GM19468 (cell line): Measurements from ENCODE around the gene KCTD11.
A peak's percentile ranks its signal among the peaks of the same experiment; 100 is the strongest.

Source experiments
- ATAC-seq: cut with Tn5 transposase; IDR thresholded peaks from one replicate; pipeline ENCODE4 v1.9.1; 2021; ENCODE audit warnings: mild to moderate bottlenecking, moderate library complexity, moderate number of reproducible peaks; ENCODE audit not compliant: unreplicated experiment; ENCODE audit errors: extremely low read depth

Gene KCTD11

DNA sequence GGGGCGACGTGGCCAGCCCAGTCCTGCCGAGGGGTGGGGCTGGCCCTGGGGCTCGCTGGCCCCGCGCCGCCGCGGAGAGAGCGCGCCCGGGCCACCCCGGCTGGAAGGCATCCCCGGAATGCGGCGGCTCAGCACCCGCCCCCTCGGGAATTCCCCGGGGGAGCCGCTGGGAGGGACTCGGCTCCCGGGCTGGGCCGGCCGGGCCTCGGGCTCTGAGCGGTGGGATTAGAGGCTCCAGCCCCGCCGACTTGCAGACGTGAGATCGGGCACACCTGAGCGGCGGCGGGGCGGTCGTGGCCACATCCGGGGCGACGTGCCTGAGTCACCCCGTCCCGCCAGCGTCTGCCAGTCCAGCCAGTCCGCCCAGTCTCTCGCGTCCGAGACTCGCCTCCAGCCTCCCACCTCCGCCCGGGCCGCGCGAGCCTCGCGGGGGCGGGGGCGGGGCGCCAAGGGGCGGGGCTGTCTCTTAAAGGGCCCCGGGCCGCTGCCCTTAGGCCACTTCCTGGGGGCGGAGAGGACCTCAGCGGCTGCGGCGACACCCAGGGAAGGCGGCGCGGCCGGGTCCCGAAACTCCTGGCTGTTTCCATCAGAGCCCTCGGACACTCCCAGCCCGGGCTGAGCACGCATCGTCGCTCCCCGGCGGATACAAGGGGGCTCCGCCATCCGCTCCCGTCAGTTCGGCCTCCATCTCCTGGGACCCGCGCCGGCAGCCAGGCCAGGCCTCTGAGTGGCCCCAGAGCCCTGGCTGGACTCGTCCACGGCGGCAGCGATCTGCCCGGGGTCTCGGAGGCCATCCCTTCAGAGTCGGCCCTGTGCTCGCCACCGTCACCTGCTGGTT lies at the start of gene KCTD11:
TSS of gene KCTD11 (plus strand) at position 498 of the 838 bp plus-strand sequence.
- ATAC-seq: peak; percentile 21

DNA sequence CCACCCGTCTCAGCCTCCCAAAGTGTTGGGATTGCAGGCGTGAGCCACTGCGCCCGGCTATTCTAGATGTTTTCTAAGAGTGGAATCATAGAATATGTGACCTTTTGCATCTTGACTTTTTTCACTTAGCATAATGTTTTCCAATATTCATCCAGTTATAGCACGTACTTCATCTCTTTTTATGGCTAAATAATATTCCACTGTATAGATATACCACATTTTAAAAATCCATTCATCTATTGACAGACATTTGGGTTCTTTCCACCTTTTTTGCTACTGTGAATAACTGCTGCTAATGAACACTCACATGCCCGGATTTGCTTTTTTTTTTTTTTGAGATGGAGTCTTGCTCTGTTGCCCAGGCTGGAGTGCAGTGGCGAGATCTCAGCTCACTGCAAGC lies 47.8 kb upstream of the KCTD11 start:
- ATAC-seq: no peak

DNA sequence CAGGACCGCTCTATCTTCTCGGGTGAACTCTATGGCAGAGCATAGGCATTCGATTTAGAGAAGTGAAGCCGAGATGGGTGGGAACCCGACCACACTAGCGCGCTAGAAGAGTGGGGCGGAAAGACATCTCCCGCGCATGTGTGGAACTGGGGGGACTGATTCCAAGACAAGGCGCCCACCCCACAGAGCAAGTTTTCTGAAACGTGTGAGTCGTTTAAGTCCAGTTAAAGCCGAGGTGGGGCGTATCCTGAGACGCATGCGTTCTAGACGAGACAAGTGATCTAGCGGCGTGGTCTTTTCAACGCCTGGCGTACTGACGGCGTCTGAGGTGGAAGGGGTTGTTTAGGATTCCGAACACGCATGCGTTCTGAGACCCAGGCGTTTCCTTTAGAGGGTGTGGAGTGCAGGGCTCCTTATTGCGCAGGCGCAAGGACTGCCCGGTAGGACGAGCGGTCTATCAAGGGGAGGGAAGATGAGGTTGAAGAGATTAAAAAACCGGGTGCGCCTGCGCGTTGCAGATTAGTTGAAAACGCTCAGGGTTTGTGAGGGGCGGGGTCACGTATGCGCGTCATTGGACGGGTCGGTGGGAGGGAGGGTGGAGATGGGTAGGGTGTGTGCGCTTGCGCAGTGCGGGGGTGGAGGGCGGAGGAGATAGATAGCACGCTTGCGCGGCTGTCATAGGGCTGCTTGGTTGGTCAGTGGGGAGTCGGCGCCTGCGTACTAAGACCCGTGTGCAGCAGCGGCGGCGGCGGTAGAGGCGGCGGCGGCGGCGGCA lies 44.9 kb upstream of the KCTD11 start, which contains the start of gene EIF5A:
TSS of gene EIF5A (plus strand) at position 718 of the 775 bp plus-strand sequence. CDS start 2,008 bp downstream, outside the sequence.
- peak; percentile 54 for ATAC-seq

DNA sequence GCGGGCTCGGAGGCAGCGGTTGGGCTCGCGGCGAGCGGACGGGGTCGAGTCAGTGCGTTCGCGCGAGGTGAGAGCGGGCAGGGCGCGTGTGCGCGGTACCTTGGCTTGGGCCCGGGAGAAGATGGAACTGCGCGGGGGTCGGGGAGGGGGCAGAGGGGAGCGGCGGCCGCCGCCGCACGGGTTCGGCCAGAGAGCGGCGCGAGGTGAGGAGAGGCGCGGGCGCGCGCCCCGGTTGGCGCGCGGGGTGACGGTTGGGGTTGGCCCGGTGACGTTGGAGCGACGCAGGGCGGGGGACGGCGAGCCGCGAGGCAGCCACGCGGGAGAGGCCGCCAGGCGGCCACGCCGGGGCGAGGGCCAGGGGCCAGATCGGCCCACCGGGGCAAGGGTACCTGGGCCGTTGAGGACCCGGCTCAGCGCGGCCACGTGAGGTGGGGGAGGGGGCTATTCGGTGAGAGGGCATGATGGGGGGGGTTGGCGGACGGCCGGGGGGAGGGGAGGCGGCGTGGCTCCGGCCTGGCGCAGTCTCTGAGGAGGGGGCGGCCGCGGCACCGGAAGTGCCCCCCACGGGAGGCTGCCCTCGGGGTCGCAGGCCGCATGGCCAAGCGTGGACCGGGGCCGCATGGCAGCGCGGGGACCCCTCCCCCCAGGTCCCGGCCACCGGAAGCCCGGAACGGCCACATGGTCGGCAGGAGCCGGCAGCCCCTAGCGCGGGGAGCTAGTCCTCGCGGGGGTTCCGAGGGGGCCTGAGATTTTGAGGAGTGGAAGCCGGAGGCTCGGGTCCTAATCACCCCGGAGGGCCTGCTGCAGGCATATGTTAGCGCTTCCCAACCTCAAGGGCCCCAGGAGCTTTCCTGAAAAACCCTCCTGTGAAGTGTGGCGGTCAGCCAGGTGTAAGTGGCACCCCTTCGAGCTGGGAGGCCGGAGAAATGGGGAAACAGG lies 44.0 kb upstream of the KCTD11 start:
- ATAC-seq: no peak

DNA sequence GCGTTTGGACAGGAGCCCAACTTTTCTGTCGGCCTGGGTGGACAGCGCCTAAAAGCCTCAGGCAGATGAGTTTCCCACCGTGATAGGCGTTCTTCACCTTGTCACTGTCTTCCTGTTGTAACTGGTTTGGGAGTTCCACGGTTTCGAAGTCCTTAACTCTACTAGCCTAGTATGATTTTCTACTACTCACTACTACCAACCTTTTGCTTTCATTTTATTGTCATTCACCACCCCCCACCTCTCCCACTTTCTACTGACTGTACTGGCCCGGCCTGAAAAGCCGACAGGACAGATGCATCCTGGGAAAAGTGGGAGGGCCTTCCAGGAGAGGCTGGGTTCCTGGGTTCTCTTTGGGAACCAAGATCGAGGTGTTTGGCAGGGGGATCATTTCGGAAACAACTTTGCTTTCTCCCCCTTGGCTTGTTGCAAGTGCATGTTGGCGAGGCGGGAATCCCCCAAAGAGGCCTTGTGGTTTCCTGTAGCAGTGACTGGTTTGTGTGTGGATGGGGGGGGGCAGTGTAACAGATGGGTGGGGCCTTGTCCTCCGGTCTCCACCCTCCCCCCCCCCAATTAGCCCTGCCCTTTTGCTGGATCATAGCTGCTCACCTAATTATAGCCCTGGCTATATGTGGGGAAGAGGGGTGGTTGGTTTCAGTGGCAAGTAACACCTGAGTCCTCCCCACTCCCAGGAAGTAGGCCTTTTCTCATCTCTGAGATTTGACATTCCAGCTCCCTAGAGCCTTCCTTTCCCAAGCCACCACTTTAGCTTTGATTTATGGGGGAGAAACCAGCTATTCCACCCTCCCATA lies 43.1 kb upstream of the KCTD11 start:
- no peak for ATAC-seq

DNA sequence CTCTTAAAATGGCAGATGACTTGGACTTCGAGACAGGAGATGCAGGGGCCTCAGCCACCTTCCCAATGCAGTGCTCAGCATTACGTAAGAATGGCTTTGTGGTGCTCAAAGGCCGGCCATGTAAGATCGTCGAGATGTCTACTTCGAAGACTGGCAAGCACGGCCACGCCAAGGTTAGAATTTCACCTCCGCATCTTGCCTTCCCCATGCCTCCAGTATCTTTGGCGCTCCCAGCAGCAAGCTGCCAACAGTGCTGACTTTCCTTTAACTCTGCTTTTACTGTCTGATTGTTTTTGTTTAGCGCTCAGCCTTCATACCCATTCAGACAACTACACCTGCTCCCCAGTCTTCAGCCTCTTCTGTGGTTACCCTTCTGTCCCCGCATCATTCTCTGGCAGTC lies 42.3 kb upstream of the KCTD11 start:
- no peak for ATAC-seq

DNA sequence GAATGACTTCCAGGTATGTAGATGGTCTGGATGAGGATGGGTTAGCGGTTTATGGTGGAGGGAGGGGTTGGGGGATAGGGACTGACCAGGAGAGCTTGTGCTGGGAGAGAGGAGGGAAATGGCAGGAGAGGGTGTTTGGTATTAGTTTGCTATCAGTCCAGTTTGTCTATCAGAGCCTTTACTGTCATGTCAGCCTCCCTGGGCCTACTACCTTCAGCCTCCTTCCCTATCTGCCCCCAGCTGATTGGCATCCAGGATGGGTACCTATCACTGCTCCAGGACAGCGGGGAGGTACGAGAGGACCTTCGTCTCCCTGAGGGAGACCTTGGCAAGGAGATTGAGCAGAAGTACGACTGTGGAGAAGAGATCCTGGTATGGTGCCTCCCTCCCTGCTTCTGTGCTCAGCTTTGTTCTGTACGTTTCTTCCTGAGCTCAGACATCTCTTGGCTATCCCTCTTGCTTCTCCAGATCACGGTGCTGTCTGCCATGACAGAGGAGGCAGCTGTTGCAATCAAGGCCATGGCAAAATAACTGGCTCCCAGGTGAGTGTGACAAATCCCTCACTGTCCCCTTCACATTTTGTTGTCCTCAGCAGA lies 40.8 kb upstream of the KCTD11 start:
- no peak for ATAC-seq

DNA sequence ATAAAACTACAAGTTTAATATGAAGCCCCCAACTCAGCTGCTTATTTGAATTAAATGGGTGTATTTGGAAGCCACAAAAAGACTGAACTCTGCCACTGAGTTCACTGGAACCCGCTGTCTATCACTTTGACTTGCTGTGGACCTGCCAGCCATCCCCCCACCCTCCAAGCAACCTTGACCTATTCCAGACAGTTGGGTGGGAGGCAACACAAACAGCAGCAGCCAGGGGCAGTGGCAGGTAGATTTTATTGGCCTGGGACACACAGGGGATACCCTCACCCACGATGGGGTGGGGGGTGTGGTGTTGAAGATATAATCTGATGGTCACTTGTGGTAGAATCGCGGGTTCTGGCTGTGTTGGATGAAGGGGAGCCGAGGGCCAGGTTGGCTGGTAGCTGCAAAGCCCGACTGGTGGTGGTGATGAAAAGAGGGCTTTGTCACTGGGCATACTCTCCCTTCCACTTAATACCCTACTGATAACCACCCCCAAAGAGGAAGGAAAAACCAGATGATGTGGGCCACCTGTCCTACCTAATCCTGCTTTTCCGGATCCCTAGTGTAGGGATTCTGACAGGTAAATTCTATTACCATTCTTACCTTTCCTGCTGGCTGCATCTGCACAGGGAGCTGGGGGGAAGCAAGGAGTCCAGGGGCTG lies 39.4 kb upstream of the KCTD11 start:
- ATAC-seq: no peak

DNA sequence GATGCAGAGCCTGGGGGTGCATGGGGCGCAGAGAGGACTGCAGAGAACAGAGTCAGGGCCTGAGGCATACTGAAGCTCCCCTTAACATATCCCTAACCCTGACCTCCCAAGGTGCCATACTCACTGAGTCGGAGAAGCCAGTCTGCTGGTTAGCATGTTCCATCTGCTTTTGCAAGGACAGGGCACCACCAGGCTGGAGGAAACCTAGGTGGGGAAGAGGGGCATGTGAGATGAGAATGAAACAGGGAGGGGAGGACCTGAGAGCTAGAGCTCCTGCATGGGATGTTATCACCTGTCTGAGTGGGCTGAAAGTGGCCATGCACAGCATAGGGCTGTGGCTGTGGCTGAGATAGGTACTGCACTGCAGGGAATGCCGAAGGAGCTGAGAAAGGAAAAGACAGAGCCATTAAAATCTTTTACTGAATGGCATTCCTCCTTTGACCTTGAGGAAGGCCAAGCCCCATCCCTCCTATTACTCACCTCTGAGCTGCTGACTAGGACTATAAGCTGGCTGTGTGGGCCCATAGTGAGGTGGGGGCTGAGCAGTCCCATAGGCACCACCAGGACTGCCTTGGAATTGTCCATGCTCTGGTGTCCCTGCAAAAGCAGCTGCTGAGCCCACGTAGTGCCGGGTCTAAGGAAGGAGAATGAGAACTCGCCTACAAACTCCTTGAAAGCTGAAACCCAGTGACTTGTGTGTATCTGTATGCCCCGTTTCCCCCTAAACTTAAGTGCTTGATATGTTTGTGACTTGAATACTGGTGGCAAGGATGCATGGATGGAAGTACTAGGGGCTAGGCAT lies 38.7 kb upstream of the KCTD11 start:
- no peak for ATAC-seq

DNA sequence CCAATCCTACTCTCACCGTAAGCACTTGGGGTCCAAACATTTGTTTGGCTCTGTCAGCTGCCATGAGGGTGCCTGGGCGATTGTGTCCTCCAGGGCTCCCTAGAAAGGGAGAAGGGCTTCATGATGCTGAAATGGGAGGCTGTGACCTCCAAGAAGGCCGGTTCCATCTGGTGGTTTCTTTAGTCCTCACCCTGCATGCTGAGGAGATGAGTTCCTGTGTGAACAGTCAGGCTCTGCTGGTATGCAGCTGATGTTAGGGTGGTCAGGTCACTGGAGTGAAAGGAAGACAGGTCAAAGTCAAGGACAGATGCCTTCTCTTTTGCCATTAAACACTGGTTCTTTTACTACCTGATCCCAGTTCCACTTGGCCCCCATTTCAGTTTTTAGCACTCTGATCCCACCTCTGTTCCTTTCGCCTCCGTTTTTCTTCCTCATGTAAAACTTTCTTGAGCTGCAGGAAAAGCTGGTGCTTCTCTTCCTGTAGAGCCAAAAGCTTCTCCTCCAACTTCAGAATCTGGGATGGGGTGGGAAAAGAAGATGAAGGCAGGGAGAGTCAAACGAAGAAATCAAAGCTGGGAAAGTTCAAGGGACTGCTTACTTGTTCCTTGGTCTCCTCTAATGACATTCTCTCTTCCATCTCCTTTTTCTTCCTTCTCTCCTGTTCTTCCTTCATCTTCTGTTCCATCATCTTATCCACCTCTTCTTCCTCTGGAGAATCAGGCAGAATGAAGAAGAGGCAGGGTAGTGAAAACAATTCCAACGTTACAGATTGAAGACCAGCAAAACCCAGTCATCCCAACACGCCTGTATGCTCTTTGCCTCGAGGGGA lies 37.9 kb upstream of the KCTD11 start:
- no peak for ATAC-seq

DNA sequence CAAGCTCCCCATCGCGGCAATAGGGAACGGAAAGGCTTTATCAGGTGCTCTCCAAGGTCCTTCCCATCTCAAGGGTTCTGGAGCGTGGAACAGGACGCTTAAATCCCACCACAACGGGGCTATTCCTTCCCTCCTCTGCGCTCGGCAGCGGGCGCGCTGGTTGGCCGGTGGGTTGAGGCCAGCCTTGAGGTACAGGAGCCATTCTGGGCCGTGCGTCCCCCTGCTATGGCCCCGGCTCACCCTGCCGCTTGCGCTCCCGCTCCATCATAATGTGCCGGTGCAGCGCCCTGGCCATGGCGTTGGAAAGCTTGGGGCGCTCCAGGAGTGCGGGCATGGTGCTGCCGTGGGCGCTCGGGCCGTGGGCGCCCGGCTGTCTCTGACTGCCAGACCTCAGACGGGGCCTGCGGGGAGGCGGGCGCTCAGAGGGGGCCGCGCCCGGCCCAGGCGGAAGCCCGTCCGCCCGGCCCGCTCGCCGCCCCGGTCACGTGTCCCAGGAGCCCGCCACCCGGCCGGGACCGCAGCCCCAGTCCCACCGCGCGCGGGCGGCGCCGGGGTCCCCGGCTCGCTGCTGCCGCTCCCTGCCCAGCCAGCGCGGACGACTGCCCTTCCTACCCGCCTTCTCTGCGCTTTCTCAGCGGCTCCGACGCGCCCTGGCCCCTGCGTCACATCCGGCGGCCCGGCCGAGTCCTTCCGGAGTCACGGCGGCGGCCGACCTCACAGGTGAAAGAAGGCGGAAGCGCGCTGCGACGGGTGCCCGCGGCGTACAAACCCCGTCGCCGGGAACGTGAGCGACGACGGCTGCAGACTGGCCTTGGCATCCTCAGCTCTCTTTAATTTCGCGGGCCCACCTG lies 37.0 kb upstream of the KCTD11 start, which contains the start of gene GPS2:
TSS of gene GPS2 (minus strand) at position 642 of the 851 bp plus-strand sequence. CDS start at position 334, 308 bp downstream.
- no peak for ATAC-seq

DNA sequence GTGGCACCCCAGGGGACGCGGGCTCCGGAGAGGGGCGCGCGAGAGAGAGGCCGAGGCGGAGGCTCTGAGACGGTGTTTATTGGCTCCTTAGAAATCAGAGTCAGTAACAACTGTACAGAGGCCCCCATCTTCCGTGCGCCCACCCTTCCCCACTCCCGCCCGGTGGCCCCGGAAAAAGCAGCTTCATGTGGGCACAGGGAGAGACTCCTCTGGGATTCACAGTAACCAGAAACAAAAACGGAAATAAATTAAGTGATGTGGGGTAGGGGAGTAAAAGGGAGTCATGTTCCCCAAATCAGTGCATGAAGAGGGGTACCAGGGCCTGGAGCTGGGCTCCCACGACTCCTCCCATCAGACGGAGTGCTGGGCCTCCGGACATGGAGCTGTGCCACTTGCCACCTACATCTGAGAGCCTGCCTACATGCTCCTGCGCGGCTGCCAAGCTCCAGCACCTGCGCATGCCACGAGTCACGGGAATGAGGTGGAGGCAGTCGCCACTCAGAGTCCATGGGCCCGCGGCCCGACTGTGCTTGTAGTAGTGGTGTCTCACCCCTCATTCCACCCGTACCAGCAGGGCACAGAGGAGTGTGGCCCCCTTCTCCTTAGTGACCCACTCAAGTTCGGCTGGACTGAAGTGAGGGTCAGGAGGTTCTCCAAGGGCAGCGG lies 36.3 kb upstream of the KCTD11 start:
- no peak for ATAC-seq

DNA sequence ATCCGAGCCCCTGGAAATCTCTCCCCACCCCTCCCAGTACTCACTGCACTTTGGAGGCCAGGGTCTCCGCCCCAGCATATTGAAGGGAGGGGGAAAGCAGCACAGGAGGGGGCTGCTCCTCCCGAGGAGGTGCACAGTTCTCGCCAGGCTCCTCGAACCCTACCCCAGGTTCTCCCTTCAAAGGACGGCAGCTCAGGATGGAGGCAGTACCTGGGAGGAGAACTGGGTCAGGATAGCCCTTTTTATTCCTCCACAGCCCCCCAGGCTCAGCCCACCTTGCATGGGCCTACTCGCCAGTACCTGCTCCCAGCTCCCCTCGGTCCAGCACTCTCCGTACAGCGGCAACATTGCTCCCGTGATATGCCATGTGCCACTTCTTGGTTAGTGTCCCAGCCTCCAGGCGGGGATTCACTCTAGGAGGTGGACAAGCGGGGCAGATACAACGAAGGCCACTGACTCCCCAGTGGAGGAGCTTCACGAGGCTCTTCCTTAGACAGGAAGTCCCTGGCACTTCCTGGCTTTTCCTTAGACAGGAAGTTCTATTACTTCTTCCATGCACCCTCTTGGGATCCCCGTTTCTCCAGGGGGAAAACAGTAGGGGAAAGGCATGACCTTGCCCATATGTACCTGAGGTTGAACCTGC lies 34.7 kb upstream of the KCTD11 start:
- ATAC-seq: no peak

DNA sequence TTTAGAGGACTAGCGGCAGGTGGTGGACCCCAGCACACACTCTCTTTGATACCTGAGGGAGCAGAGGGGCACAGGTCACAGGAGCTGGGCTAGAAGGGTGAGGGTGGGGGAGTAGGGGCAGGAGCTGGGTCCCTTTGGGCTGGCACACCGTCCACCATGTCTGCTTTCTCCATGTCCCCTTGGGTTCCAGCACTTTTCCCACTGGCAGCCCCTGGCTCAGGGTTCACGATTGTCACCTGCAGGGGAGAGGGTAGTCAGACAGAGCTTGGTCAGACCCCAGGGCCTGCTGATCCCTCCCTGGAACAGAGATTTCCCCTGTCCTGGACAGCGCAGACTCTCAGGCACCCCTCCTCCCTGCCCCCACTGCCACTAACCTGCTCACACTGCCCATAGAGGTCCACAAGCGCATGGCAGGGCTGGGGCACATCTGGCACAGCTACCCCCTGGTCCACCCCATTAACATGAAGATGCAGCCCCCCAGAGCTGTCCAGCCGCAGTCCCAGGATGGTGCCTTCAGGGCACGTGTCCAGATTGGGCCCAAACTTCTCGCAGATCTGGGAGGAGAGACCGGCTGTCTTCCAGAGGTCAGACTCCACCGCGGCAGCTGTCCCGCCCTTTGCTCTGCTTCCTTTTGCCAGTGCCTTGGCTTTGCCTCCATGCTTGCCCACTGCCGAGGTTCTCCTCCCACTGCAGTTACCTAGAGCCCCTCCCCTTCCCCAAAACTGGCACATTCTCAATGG lies 33.7 kb upstream of the KCTD11 start:
- ATAC-seq: no peak
